ENCODE measurements around the gene KASH5. TPM values are rescaled to one million over a fixed set of nuclear protein-coding genes. Genes with fewer than 3 reads are reported as not detected.

Gene KASH5
- total and polyA plus RNA-seq, 2 of the 13 experiments (the other 11 are each of a cell fraction or from before 2014, with no cell fraction given) = not detected

GRCh38 chr19:49393881-49394280, 5.8 kb downstream of the KASH5 start:
- CTCF ChIA-PET (ENCODE audit: low intra/inter-chr PET ratio, low total read pairs) = interaction anchor here (3.3 kb wide), 1 partner anchor 49 kb away, joined by 45 read pairs; no protein-coding TSS in a partner anchor
- BruUV-seq (replicated peaks) = no TSS peak
- in situ Hi-C loops (cut with HindIII; ENCODE audit: extremely low pct_ligation_motif_present, low pct_unique_long_range_greater_than_20kb) = loop anchor here (5.0 kb wide), 1 partner anchor 33 kb away; the partner anchor contains the start of gene GFY

More at GRCh38 chr19:49393881-49394280, 5.8 kb downstream of the KASH5 start:
- no peak overlapping the region for H3K9ac ChIP-seq (ENCODE audit: insufficient read depth, low read depth, low read length)
- no peak overlapping the region for H2AFZ ChIP-seq (ENCODE audit: low read length)
- H3K27me3 ChIP-seq (ENCODE audit: control insufficient read depth in 1 of 2, insufficient read depth in 2 of 2, low read length in 2 of 2) = peaks cover 7 to 53% of the 10 kb centered on the region in 2 experiments
- intact Hi-C loops (cut with micrococcal nuclease; ENCODE audit: unreplicated experiment) = loop anchor here (5.0 kb wide), 1 partner anchor 33 kb away; the partner anchor contains the start of gene GFY
- no peak for FAIRE-seq
- no peaks in the 10 kb centered on the region for H3K79me2 ChIP-seq (ENCODE audit: insufficient read depth, low read length)
- 40% methylated on average over 5 of the region's 5 CpGs for WGBS (ENCODE audit: low lambda C conversion rate)
- no peaks in the 10 kb centered on the region for H3K9me3 ChIP-seq (ENCODE audit: low read length)
- TF ChIP-seq, protein P1, sequence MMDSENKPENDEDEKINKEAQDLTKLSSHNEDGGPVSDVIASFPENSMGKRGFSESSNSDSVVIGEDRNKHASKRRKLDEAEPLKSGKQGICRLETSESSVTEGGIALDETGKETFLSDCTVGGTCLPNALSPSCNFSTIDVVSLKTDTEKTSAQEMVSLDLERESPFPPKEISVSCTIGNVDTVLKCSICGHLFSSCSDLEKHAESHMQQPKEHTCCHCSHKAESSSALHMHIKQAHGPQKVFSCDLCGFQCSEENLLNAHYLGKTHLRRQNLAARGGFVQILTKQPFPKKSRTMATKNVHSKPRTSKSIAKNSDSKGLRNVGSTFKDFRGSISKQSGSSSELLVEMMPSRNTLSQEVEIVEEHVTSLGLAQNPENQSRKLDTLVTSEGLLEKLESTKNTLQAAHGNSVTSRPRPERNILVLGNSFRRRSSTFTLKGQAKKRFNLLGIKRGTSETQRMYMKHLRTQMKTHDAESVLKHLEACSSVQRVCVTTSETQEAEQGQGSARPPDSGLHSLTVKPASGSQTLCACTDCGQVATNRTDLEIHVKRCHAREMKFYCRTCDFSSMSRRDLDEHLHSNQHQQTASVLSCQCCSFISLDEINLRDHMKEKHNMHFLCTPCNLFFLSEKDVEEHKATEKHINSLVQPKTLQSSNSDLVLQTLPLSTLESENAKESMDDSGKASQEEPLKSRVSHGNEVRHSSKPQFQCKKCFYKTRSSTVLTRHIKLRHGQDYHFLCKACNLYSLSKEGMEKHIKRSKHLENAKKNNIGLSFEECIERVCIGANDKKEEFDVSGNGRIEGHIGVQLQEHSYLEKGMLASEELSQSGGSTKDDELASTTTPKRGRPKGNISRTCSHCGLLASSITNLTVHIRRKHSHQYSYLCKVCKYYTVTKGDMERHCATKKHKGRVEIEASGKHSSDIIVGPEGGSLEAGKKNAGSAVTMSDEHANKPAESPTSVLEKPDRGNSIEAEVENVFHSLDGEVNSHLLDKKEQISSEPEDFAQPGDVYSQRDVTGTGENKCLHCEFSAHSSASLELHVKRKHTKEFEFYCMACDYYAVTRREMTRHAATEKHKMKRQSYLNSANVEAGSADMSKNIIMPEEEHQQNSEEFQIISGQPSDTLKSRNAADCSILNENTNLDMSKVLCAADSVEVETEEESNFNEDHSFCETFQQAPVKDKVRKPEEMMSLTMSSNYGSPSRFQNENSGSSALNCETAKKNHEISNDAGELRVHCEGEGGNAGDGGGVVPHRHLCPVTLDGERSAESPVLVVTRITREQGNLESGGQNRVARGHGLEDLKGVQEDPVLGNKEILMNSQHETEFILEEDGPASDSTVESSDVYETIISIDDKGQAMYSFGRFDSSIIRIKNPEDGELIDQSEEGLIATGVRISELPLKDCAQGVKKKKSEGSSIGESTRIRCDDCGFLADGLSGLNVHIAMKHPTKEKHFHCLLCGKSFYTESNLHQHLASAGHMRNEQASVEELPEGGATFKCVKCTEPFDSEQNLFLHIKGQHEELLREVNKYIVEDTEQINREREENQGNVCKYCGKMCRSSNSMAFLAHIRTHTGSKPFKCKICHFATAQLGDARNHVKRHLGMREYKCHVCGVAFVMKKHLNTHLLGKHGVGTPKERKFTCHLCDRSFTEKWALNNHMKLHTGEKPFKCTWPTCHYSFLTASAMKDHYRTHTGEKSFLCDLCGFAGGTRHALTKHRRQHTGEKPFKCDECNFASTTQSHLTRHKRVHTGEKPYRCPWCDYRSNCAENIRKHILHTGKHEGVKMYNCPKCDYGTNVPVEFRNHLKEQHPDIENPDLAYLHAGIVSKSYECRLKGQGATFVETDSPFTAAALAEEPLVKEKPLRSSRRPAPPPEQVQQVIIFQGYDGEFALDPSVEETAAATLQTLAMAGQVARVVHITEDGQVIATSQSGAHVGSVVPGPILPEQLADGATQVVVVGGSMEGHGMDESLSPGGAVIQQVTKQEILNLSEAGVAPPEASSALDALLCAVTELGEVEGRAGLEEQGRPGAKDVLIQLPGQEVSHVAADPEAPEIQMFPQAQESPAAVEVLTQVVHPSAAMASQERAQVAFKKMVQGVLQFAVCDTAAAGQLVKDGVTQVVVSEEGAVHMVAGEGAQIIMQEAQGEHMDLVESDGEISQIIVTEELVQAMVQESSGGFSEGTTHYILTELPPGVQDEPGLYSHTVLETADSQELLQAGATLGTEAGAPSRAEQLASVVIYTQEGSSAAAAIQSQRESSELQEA (CRISPR knock-in tag; IDR thresholded peaks at IDR 0.05; ENCODE audit: not compliant biosample characterization) = no peak
- TF ChIP-seq JUN (CRISPR knock-in tag; IDR thresholded peaks at IDR 0.05) = no peak
- TF ChIP-seq EHMT2 (IDR thresholded peaks at IDR 0.05; ENCODE audit: borderline replicate concordance, low read depth, low read length) = no peak
- TF ChIP-seq NRL (CRISPR knock-in tag; IDR thresholded peaks at IDR 0.05; ENCODE audit: borderline replicate concordance) = no peak
- TF ChIP-seq AFF4 (CRISPR knock-in tag; IDR thresholded peaks at IDR 0.05) = no peak
- TF ChIP-seq, protein P2, sequence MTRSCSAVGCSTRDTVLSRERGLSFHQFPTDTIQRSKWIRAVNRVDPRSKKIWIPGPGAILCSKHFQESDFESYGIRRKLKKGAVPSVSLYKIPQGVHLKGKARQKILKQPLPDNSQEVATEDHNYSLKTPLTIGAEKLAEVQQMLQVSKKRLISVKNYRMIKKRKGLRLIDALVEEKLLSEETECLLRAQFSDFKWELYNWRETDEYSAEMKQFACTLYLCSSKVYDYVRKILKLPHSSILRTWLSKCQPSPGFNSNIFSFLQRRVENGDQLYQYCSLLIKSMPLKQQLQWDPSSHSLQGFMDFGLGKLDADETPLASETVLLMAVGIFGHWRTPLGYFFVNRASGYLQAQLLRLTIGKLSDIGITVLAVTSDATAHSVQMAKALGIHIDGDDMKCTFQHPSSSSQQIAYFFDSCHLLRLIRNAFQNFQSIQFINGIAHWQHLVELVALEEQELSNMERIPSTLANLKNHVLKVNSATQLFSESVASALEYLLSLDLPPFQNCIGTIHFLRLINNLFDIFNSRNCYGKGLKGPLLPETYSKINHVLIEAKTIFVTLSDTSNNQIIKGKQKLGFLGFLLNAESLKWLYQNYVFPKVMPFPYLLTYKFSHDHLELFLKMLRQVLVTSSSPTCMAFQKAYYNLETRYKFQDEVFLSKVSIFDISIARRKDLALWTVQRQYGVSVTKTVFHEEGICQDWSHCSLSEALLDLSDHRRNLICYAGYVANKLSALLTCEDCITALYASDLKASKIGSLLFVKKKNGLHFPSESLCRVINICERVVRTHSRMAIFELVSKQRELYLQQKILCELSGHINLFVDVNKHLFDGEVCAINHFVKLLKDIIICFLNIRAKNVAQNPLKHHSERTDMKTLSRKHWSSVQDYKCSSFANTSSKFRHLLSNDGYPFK (CRISPR knock-in tag; IDR thresholded peaks at IDR 0.05; ENCODE audit: borderline replicate concordance) = no peak
- no peak overlapping the region for H3K4me3 ChIP-seq (replicated peaks in 1 of 3; ENCODE audit: insufficient read depth in 1 of 3, low read depth in 2 of 3, low read length in 3 of 3)
- H4K20me1 ChIP-seq (ENCODE audit: insufficient read depth, low read length) = no peaks in the 10 kb centered on the region
- ATAC-seq = no peak
- no peak overlapping the region for H3K4me2 ChIP-seq (ENCODE audit: low read depth, low read length)
- H3K36me3 ChIP-seq (replicated peaks in 1 of 2; ENCODE audit: control insufficient read depth in 1 of 2, insufficient read depth in 2 of 2, low read length in 2 of 2) = no peaks in the 10 kb centered on the region
- 0 out of 2 replicates have a peak, but pooled peaks cover 2% of the 10 kb centered on the region for H3K4me1 ChIP-seq (ENCODE audit: insufficient read depth, low read length)
- POLR2A ChIA-PET = no interaction called here
- DNase-seq (ENCODE audit: low spot score) = no peak
- H3K27ac ChIP-seq (ENCODE audit: extremely low read length, insufficient read depth, low read length) = no peak overlapping the region

Data from HepG2 (cell line).